Endothelial cell of hepatic sinusoid (primary cell): ENCODE measurements around the gene ANKRD62.
"Not testable (repeated sequence)": the region's sequence is repeated elsewhere in the genome, so short reads cannot be mapped to it uniquely, and the experiment has no call there.

Experiments
- in situ Hi-C: cut with HindIII; loops from 2 replicates; pipeline ENCODE4 v1.10.0; 2017; ENCODE audit warnings: low sequenced_read_pairs

ANKRD62 gene

GRCh38 chr18:12092398-12093229 lies 1.0 kb upstream of the ANKRD62 start:
- in situ Hi-C loops: no loop called here

- in situ Hi-C loops: no loop called here
Observed at GRCh38 chr18:12098374-12098773, 4.7 kb downstream of the ANKRD62 start.

- in situ Hi-C loops: no loop called here
Observed at GRCh38 chr18:12099160-12099559, 5.5 kb downstream of the ANKRD62 start.

GRCh38 chr18:12101266-12101665 lies 7.6 kb downstream of the ANKRD62 start:
- in situ Hi-C loops: no loop called here

GRCh38 chr18:12102136-12102842 lies 8.6 kb downstream of the ANKRD62 start:
- in situ Hi-C loops: no loop called here

GRCh38 chr18:12106471-12106870 lies 12.8 kb downstream of the ANKRD62 start:
- in situ Hi-C loops: loop anchor here (5.0 kb wide), 1 partner anchor 136 kb away; no protein-coding TSS in a partner anchor

GRCh38 chr18:12109836-12110235 lies 16.2 kb downstream of the ANKRD62 start:
- in situ Hi-C loops: loop anchor here (5.0 kb wide), 1 partner anchor 132 kb away; no protein-coding TSS in a partner anchor

GRCh38 chr18:12113999-12114646 lies 20.5 kb downstream of the ANKRD62 start:
- in situ Hi-C loops: no loop called here

GRCh38 chr18:12119358-12119757 lies 25.7 kb downstream of the ANKRD62 start:
- in situ Hi-C loops: no loop called here

- in situ Hi-C loops: no loop called here
Observed at GRCh38 chr18:12121175-12122042, 27.8 kb downstream of the ANKRD62 start.

GRCh38 chr18:12122043-12122389 lies 28.4 kb downstream of the ANKRD62 start:
- in situ Hi-C loops: not testable (repeated sequence)

- in situ Hi-C loops: not testable (repeated sequence)
Observed at GRCh38 chr18:12127647-12128046, 34.0 kb downstream of the ANKRD62 start.

- in situ Hi-C loops: not testable (repeated sequence)
Observed at GRCh38 chr18:12138831-12139230, 45.2 kb downstream of the ANKRD62 start.

GRCh38 chr18:12140866-12141265 lies 47.2 kb downstream of the ANKRD62 start:
- in situ Hi-C loops: not testable (repeated sequence)

- in situ Hi-C loops: not testable (repeated sequence)
Observed at GRCh38 chr18:12141778-12142177, 48.1 kb downstream of the ANKRD62 start.

GRCh38 chr18:12149431-12149830 lies 55.8 kb downstream of the ANKRD62 start:
- in situ Hi-C loops: not testable (repeated sequence)

- in situ Hi-C loops: loop anchor here (10.0 kb wide), 1 partner anchor 90 kb away; no protein-coding TSS in a partner anchor
Observed at GRCh38 chr18:12154361-12154760, 60.7 kb downstream of the ANKRD62 start.

- in situ Hi-C loops: loop anchor here (10.0 kb wide), 1 partner anchor 89 kb away; no protein-coding TSS in a partner anchor
Observed at GRCh38 chr18:12155996-12156395, 62.4 kb downstream of the ANKRD62 start.

GRCh38 chr18:12159446-12159845 lies 65.8 kb downstream of the ANKRD62 start:
- in situ Hi-C loops: loop anchor here (10.0 kb wide), 1 partner anchor 85 kb away; no protein-coding TSS in a partner anchor

- in situ Hi-C loops: no loop called here
Observed at GRCh38 chr18:12162786-12163185, 69.1 kb downstream of the ANKRD62 start.
